ENCODE data around the gene KRTAP4-6.

DNA sequence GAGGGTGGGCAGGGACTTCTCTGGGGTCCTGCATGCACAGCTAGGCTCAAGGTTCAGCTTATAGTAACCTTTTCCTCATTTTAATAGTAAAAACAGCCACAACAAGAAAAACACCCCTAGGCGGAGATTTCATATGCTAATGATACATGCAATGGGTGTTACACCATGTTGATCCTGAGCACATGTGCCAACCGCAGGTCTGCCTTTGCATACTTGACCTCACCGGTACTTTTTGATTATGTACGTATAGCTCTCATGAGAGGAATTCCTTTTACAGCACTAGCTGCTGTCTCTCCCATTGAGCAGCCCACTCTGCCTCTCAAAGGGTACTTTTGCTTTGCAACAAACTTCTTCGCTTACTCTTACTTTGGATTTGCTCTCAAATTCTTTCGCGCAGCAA, 44.3 kb downstream of the KRTAP4-6 start:
- TF ChIP-seq, protein P1, sequence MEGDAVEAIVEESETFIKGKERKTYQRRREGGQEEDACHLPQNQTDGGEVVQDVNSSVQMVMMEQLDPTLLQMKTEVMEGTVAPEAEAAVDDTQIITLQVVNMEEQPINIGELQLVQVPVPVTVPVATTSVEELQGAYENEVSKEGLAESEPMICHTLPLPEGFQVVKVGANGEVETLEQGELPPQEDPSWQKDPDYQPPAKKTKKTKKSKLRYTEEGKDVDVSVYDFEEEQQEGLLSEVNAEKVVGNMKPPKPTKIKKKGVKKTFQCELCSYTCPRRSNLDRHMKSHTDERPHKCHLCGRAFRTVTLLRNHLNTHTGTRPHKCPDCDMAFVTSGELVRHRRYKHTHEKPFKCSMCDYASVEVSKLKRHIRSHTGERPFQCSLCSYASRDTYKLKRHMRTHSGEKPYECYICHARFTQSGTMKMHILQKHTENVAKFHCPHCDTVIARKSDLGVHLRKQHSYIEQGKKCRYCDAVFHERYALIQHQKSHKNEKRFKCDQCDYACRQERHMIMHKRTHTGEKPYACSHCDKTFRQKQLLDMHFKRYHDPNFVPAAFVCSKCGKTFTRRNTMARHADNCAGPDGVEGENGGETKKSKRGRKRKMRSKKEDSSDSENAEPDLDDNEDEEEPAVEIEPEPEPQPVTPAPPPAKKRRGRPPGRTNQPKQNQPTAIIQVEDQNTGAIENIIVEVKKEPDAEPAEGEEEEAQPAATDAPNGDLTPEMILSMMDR (IDR thresholded peaks at IDR 0.05) = no peak
- no peak for TF ChIP-seq POLR2A (IDR thresholded peaks at IDR 0.05)

All from ovary (tissue), 3 donors.